ENCODE results near the gene PCSK5.
"Not testable (repeated sequence)": the region's sequence is repeated elsewhere in the genome, so short reads cannot be mapped to it uniquely, and the experiment has no call there.

The PCSK5 gene

GRCh38 chr9:75881761-75882160 lies 8.7 kb upstream of the PCSK5 start:
- DNase-seq: no peak
- intact Hi-C loops (cut with DNase I): no loop called here

GRCh38 chr9:75885652-75886051 lies 4.8 kb upstream of the PCSK5 start:
- intact Hi-C loops (cut with DNase I): no loop called here
- no peak for DNase-seq

GRCh38 chr9:75889577-75889976 lies 896 bp upstream of the PCSK5 start:
- intact Hi-C loops (cut with DNase I): no loop called here
- DNase-seq: peak in 8 of 42 donors; percentile 6 to 46 (median 22)

GRCh38 chr9:75889977-75890471 lies 449 bp upstream of the PCSK5 start:
- peak in 32 of 42 donors; percentile 5 to 70 (median 34) for DNase-seq
- intact Hi-C loops (cut with DNase I): no loop called here

- intact Hi-C loops (cut with DNase I): no loop called here
- DNase-seq: peak in 29 of 42 donors; percentile 5 to 62 (median 26)
Observed at GRCh38 chr9:75891277-75891741, 836 bp downstream of the PCSK5 start.

- peak in 37 of 42 donors; percentile 7 to 56 (median 26) for DNase-seq
- intact Hi-C loops (cut with DNase I): no loop called here
Observed at GRCh38 chr9:75891771-75892215, 1.3 kb downstream of the PCSK5 start.

GRCh38 chr9:75892216-75892911 lies 1.9 kb downstream of the PCSK5 start:
- DNase-seq: peak in 38 of 42 donors; percentile 11 to 68 (median 46)
- intact Hi-C loops (cut with DNase I): no loop called here

- intact Hi-C loops (cut with DNase I): no loop called here
- no peak for DNase-seq
Observed at GRCh38 chr9:75893106-75893505, 2.6 kb downstream of the PCSK5 start.

GRCh38 chr9:75894566-75894965 lies 4.1 kb downstream of the PCSK5 start:
- DNase-seq: no peak
- intact Hi-C loops (cut with DNase I): no loop called here

- no peak for DNase-seq
- intact Hi-C loops (cut with DNase I): no loop called here
Observed at GRCh38 chr9:75895112-75895511, 4.6 kb downstream of the PCSK5 start.

- no peak for DNase-seq
- intact Hi-C loops (cut with DNase I): no loop called here
Observed at GRCh38 chr9:75896193-75896592, 5.7 kb downstream of the PCSK5 start.

GRCh38 chr9:75900893-75901524 lies 10.5 kb downstream of the PCSK5 start:
- DNase-seq; intact Hi-C loops (cut with DNase I): not testable (repeated sequence)

- peak in 4 of 42 donors; percentile 6 to 64 (median 18) for DNase-seq
- intact Hi-C loops (cut with DNase I): no loop called here
Observed at GRCh38 chr9:75903785-75904360, 13.4 kb downstream of the PCSK5 start.

GRCh38 chr9:75904364-75904763 lies 13.9 kb downstream of the PCSK5 start:
- intact Hi-C loops (cut with DNase I): no loop called here
- no peak for DNase-seq

GRCh38 chr9:75906531-75906930 lies 16.1 kb downstream of the PCSK5 start:
- DNase-seq: no peak
- intact Hi-C loops (cut with DNase I): no loop called here

- intact Hi-C loops (cut with DNase I): no loop called here
- no peak for DNase-seq
Observed at GRCh38 chr9:75907329-75907728, 16.9 kb downstream of the PCSK5 start.

- intact Hi-C loops (cut with DNase I): no loop called here
- no peak for DNase-seq
Observed at GRCh38 chr9:75907923-75908322, 17.4 kb downstream of the PCSK5 start.

- intact Hi-C loops (cut with DNase I): no loop called here
- peak in 5 of 42 donors; percentile 11 to 30 (median 13) for DNase-seq
Observed at GRCh38 chr9:75909776-75910175, 19.3 kb downstream of the PCSK5 start.

- no peak for DNase-seq
- intact Hi-C loops (cut with DNase I): no loop called here
Observed at GRCh38 chr9:75910731-75911130, 20.3 kb downstream of the PCSK5 start.

- intact Hi-C loops (cut with DNase I): no loop called here
- DNase-seq: no peak
Observed at GRCh38 chr9:75911390-75911789, 20.9 kb downstream of the PCSK5 start.

All from head of caudate nucleus (tissue), 42 donors.